Fibroblast of the aortic adventitia (primary cell): ENCODE results near the gene SNCAIP. TPM values are rescaled to one million over a fixed set of nuclear protein-coding genes. Genes with fewer than 3 reads are reported as not detected.
"Not testable (repeated sequence)": the region's sequence is repeated elsewhere in the genome, so short reads cannot be mapped to it uniquely, and the experiment has no call there.

Experiments
- DNase-seq: peaks from one replicate; pipeline ENCODE4 v3.0.0-alpha.2; 2010; ENCODE audit warnings: low read depth
- H3K4me3 ChIP-seq: 2 replicates; pipeline ENCODE4 v1.5.1; 2011; ENCODE audit warnings: low read depth, mild to moderate bottlenecking, control low read depth, low read length, moderate library complexity
- total RNA-seq: library from RNA; depleted of rRNA; stranded (reverse); fragments of >200 nt; gene quantifications from 2 replicates; pipeline ENCODE4 v1.2.3, GENCODE V29; 2012; ENCODE audit warnings: low replicate concordance
- TF ChIP-seq, protein P1 (sequence below): IDR thresholded peaks from 2 replicates; pipeline ENCODE4 v1.5.1; 2011; ENCODE audit warnings: mild to moderate bottlenecking, low read length, control low read depth, inconsistent platforms; ENCODE audit not compliant: insufficient read depth

Gene SNCAIP
- total RNA-seq, 1 donor, result 0.18 TPM

DNA sequence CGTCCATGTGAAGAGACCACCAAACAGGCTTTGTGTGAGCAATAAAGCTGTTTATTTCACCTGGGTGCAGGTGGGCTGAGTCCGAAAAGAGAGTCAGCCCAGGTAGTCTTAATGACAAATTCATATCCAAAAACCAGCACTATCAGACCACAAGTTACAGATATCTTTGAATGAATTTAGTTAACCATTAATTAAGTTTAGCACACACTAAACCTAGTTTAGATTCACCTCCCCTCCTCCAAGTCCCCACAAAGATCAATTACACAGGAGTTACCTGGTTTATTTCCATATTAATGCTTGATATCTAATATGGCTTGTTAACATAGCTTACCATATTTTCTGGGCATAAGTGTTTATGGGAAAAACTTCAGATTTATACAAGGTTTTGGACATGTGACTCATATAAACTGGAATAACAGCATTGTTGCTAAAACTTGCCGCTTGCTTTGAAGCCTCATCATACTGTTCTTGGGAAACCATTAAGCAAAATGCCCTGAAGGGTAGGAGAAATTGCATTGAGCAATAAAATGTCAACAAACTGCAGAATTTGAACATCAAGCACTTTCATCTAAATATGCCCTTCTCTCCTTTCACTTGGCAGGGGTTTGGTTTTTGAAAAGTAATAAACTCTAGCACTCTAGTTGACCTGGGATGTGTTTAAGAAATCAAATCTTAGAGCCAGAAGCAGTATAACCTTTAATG lies 166.9 kb downstream of the SNCAIP start:
- H3K4me3 ChIP-seq, result no peak overlapping the region
- TF ChIP-seq, protein P1, sequence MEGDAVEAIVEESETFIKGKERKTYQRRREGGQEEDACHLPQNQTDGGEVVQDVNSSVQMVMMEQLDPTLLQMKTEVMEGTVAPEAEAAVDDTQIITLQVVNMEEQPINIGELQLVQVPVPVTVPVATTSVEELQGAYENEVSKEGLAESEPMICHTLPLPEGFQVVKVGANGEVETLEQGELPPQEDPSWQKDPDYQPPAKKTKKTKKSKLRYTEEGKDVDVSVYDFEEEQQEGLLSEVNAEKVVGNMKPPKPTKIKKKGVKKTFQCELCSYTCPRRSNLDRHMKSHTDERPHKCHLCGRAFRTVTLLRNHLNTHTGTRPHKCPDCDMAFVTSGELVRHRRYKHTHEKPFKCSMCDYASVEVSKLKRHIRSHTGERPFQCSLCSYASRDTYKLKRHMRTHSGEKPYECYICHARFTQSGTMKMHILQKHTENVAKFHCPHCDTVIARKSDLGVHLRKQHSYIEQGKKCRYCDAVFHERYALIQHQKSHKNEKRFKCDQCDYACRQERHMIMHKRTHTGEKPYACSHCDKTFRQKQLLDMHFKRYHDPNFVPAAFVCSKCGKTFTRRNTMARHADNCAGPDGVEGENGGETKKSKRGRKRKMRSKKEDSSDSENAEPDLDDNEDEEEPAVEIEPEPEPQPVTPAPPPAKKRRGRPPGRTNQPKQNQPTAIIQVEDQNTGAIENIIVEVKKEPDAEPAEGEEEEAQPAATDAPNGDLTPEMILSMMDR, result no peak
- no peak for DNase-seq

GRCh38 chr5:122480146-122480545 lies 168.1 kb downstream of the SNCAIP start:
- DNase-seq, result no peak
- H3K4me3 ChIP-seq, result no peak overlapping the region
- TF ChIP-seq, protein P1, result no peak

DNA sequence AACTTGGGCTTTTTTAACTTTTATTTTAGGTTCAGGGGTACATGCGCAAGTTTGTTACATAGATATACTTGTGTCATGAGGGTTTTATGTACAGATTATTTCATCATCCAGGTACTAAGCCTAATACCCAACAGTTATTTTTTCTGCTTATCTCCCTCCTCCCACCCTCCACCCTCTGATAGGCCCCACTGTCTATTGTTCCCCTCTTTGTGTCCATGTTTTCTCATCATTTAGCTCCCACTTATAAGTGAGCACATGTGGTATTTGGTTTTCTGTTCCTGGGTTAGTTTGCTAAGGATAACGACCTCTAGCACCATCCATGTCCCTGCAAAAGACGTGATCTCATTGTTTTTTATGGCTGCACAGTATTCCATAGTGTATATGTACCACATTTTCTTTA lies 172.1 kb downstream of the SNCAIP start:
- no peak overlapping the region for H3K4me3 ChIP-seq
- TF ChIP-seq, protein P1, result no peak
- no peak for DNase-seq

DNA sequence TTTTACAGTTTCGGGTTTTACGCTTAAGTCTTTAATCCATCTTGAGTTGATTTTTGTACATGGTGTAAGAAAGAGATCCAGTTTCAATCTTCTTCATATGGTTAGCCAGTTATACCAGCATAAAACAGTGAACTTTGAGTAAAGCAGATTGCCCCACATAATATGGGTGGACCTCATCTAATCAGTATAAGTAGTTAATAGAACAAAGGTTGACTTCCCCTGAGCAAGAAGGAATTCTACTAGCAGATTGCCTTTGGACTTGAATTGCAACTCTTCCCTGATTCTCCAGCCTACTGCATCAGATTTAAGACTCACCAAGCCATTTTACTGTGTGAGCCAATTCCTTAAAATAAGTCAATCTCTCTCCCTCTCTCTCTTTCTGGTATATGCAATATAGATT lies 173.2 kb downstream of the SNCAIP start:
- no peak overlapping the region for H3K4me3 ChIP-seq
- TF ChIP-seq, protein P1, result no peak
- DNase-seq, result no peak

- not testable (repeated sequence) for H3K4me3 ChIP-seq, DNase-seq
Observed at GRCh38 chr5:122486616-122487015, 174.6 kb downstream of the SNCAIP start.

- TF ChIP-seq, protein P1, result no peak
- H3K4me3 ChIP-seq, result no peak overlapping the region
- DNase-seq, result no peak
Observed at GRCh38 chr5:122490718-122491117, 178.7 kb downstream of the SNCAIP start.

DNA sequence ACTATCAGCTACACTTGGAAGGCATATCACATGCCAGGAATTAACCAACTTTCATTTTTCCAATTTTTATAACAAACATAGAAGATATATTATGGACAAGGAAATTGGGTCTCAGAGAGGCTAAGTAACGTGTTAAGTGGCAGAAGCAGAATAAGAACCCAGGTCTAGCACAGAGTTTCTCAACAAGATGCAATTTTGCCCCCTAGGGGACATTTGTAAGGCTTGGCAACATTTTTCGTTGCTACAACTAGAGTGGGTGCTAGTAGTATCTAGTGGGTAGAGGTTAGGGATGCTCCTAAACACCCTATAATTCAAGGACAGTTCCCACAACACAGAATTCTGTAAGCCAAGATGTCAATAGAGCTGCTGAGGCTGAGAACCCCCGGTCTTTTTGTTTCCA lies 180.6 kb downstream of the SNCAIP start:
- H3K4me3 ChIP-seq, result no peak overlapping the region
- DNase-seq, result no peak
- TF ChIP-seq, protein P1, result peak; percentile 3
